Activated T-cell treated with anti-CD3 and anti-CD28 coated beads, Interleukin-2, amount 50 U/mL, for 72 hours (primary cell): Measurements from ENCODE around the gene MIGA1. TPM values are rescaled to one million over a fixed set of nuclear protein-coding genes. Genes with fewer than 3 reads are reported as not detected.
"Not testable (repeated sequence)": the region's sequence is repeated elsewhere in the genome, so short reads cannot be mapped to it uniquely, and the experiment has no call there.

ENCODE experiments used
- ATAC-seq, 2 donors: fragments of 150-1000 bp; cut with Tn5 transposase; replicated peaks in 1 of 2; 2 replicates each; pipeline ENCODE4 v1.10.0; 2021; ENCODE audit warnings: moderate library complexity in 2 of 2, mild to moderate bottlenecking in 1 of 2
- DNase-seq, 2 donors: peaks; one replicate each; pipeline ENCODE4 v3.0.0; 2021 to 2022; ENCODE audit warnings: mixed read lengths in 1 of 2
- H3K27ac Mint-ChIP-seq: one replicate; pipeline ENCODE4 v1.8.0; 2022; ENCODE audit warnings: mild to moderate bottlenecking, moderate library complexity, mixed read lengths
- H3K27me3 Mint-ChIP-seq: one replicate; pipeline ENCODE4 v1.8.0; 2022; ENCODE audit warnings: low read depth, mixed read lengths
- H3K36me3 Mint-ChIP-seq, 2 donors: one replicate each; pipeline ENCODE4 v1.8.0; 2022; ENCODE audit warnings: mixed read lengths in 2 of 2, mild to moderate bottlenecking in 1 of 2; ENCODE audit not compliant: insufficient read depth in 2 of 2
- H3K4me1 Mint-ChIP-seq: one replicate; pipeline ENCODE4 v1.8.0; 2022; ENCODE audit warnings: low read depth, mixed read lengths
- H3K4me3 Mint-ChIP-seq, 2 donors: one replicate each; pipeline ENCODE4 v1.8.0; 2022; ENCODE audit warnings: mild to moderate bottlenecking in 2 of 2, mixed read lengths in 2 of 2, moderate library complexity in 2 of 2
- H3K9me3 Mint-ChIP-seq, 2 donors: one replicate each; pipeline ENCODE4 v1.8.0; 2022; ENCODE audit warnings: mixed read lengths in 2 of 2
- total RNA-seq, 2 donors: library from RNA; stranded (reverse); gene quantifications; one replicate each; pipeline ENCODE4 v1.2.3, GENCODE V29; 2022

Gene MIGA1
- total RNA-seq, 2 donors from 2014 or later, result 11.9 to 12.4 TPM

DNA sequence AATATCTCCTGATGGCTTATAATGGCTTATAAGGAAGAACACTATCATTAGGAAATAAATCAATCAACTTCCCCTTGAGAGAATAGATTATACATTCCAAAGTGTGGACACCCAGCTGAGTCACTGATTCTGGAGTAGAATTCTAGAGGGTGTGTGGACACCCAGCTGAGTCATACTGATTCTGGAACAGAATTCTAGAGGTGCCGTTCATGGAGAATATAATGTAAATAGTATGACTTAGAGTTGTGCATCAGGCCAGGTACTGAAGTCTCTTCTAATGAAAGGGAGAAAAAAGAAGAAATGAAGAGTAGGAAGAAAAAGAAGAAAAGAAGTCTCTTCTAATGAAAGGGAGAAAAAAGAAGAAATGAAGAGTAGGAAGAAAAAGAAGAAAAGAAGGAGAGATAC is 17.4 kb upstream of the MIGA1 start:
- Mint-ChIP-seq H3K36me3 (peaks cover 0 to 4% of the 10 kb centered on the region in 2 donors), H3K4me1 (peaks cover 12% of the 10 kb centered on the region), H3K9me3 (no peaks in the 10 kb centered on the region), H3K27me3 (no peaks in the 10 kb centered on the region), H3K27ac (peak overlapping the region; percentile 83), H3K4me3 (no peak overlapping the region)
- DNase-seq (no peak), ATAC-seq (no peak)

- Mint-ChIP-seq H3K36me3 (no peaks in the 10 kb centered on the region), H3K4me3 (no peak overlapping the region), H3K27me3 (no peaks in the 10 kb centered on the region), H3K27ac (no peak overlapping the region), H3K4me1 (peaks cover 9% of the 10 kb centered on the region), H3K9me3 (no peaks in the 10 kb centered on the region)
- peak in 1 of 2 donors; percentile 38 for ATAC-seq
- DNase-seq, result no peak
These were observed 11.4 kb upstream of the MIGA1 start for GRCh38 chr1:77768006-77768405.

GRCh38 chr1:77776007-77776700 is 3.3 kb upstream of the MIGA1 start:
- ATAC-seq (no peak), DNase-seq (no peak)
- Mint-ChIP-seq H3K27ac (no peak overlapping the region), H3K36me3 (peaks cover 0 to 3% of the 10 kb centered on the region in 2 donors), H3K9me3 (no peaks in the 10 kb centered on the region), H3K4me1 (peaks cover 21% of the 10 kb centered on the region), H3K27me3 (no peaks in the 10 kb centered on the region), H3K4me3 (no peak overlapping the region)

DNA sequence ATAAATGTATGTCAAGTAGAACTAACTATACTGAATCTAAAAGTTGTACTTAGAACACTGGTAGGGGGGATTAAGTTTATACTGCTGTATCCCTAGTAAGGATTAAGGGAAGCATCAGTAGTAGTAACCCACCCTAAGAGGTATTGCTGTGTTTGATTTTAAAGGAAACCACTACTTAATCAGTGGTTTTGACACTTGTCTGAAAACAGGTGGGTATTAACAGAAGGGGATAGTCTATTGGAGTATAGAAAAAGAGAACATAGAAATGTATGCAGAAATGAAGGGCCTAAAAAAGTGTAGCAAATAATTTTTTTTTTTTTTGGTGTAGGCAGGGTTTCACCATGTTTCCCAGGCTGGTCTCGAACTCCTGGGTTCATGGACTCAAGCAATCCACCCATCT is 2.2 kb downstream of the MIGA1 start:
- DNase-seq, result no peak
- Mint-ChIP-seq H3K36me3 (peaks cover 13 to 28% of the 10 kb centered on the region in 2 donors), H3K27me3 (no peaks in the 10 kb centered on the region), H3K4me1 (peaks cover 42% of the 10 kb centered on the region), H3K27ac (peak overlapping the region; percentile 14), H3K9me3 (peaks cover 2% of the 10 kb centered on the region in 2 donors), H3K4me3 (peak overlapping the region; percentile 19 to 20)
- ATAC-seq, result no peak

- DNase-seq, result no peak
- Mint-ChIP-seq H3K9me3 (peaks cover 2% of the 10 kb centered on the region in 2 donors), H3K4me3 (no peak overlapping the region), H3K4me1 (peaks cover 42% of the 10 kb centered on the region), H3K36me3 (peaks cover 17 to 38% of the 10 kb centered on the region in 2 donors), H3K27ac (peak overlapping the region; percentile 15), H3K27me3 (no peaks in the 10 kb centered on the region)
- ATAC-seq, result no peak
These were observed 3.7 kb downstream of the MIGA1 start for GRCh38 chr1:77783141-77783540.

GRCh38 chr1:77786093-77786741 is 6.8 kb downstream of the MIGA1 start:
- H3K27me3 Mint-ChIP-seq, DNase-seq, H3K27ac Mint-ChIP-seq, H3K9me3 Mint-ChIP-seq, ATAC-seq, H3K4me3 Mint-ChIP-seq: not testable (repeated sequence)
- Mint-ChIP-seq H3K36me3 (peaks cover 25 to 47% of the 10 kb centered on the region in 2 donors), H3K4me1 (peaks cover 21% of the 10 kb centered on the region)

DNA sequence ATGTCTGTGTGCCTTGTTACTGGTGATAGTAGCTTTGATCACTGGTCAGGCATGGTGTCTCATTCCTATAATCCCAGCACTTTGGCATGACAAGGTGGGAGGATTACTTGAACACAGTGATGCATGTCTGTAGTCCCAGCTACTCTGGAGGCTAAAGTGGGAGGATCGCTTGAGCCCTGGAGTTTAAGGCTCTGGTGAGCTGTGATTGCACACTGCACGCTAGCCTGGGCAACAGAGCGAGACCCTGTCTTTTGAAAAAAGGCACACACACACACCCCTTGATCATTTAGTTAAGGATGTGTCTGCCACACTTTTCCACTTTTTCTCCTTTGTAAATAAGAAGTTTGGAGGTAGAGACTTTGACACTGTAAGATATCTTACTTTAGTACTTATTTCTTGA is 15.1 kb downstream of the MIGA1 start:
- no peaks in the 10 kb centered on the region for H3K27me3 Mint-ChIP-seq
- ATAC-seq (no peak), DNase-seq (no peak)
- H3K36me3 Mint-ChIP-seq, result peaks cover 2 to 5% of the 10 kb centered on the region in 2 donors
- H3K27ac Mint-ChIP-seq, result no peak overlapping the region
- peaks cover 5% of the 10 kb centered on the region for H3K4me1 Mint-ChIP-seq
- no peak overlapping the region for H3K4me3 Mint-ChIP-seq
- no peaks in the 10 kb centered on the region for H3K9me3 Mint-ChIP-seq

GRCh38 chr1:77796695-77797405 is 17.4 kb downstream of the MIGA1 start:
- H3K36me3 Mint-ChIP-seq, result peaks cover 0 to 2% of the 10 kb centered on the region in 2 donors
- H3K27ac Mint-ChIP-seq, result no peak overlapping the region
- peaks cover 10% of the 10 kb centered on the region for H3K4me1 Mint-ChIP-seq

DNA sequence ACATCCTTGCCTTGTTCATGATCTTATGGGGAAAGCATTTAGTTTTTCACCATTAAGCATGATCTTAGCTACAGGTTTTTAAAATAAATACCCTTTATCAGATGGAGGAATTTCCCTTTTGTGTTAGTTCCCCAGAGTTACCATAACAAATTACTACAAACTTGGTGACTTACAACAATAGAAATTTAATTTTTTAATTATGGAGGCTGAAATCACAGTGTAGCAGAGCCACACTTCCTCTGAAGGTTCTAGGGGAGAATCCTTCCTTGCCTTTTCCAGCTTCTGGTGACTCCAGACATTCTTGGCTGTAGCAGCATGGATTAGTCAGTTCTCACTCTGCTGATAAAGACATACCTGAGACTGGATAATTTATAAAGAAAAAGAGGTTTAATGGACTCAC is 18.5 kb downstream of the MIGA1 start:
- DNase-seq (no peak), ATAC-seq (no peak)
- Mint-ChIP-seq H3K27ac (no peak overlapping the region), H3K9me3 (no peaks in the 10 kb centered on the region), H3K36me3 (peaks cover 0 to 2% of the 10 kb centered on the region in 2 donors), H3K4me3 (no peak overlapping the region), H3K4me1 (peaks cover 10% of the 10 kb centered on the region), H3K27me3 (no peaks in the 10 kb centered on the region)

More at GRCh38 chr1:77796695-77797405, 17.4 kb downstream of the MIGA1 start:
- ATAC-seq, result no peak
- Mint-ChIP-seq H3K27me3 (no peaks in the 10 kb centered on the region), H3K9me3 (no peaks in the 10 kb centered on the region), H3K4me3 (no peak overlapping the region)
- DNase-seq, result no peak

- Mint-ChIP-seq H3K27me3 (no peaks in the 10 kb centered on the region), H3K9me3 (no peaks in the 10 kb centered on the region), H3K4me1 (peaks cover 7% of the 10 kb centered on the region), H3K36me3 (peaks cover 6 to 12% of the 10 kb centered on the region in 2 donors), H3K4me3 (no peak overlapping the region), H3K27ac (no peak overlapping the region)
- no peak for ATAC-seq
- DNase-seq, result no peak
These were observed 22.6 kb downstream of the MIGA1 start for GRCh38 chr1:77802026-77802425.

GRCh38 chr1:77803371-77803770 is 23.9 kb downstream of the MIGA1 start:
- no peak for ATAC-seq
- Mint-ChIP-seq H3K27me3 (no peaks in the 10 kb centered on the region), H3K4me1 (peaks cover 5% of the 10 kb centered on the region), H3K27ac (no peak overlapping the region), H3K9me3 (no peaks in the 10 kb centered on the region), H3K4me3 (no peak overlapping the region), H3K36me3 (peaks cover 6 to 16% of the 10 kb centered on the region in 2 donors)
- DNase-seq, result no peak

DNA sequence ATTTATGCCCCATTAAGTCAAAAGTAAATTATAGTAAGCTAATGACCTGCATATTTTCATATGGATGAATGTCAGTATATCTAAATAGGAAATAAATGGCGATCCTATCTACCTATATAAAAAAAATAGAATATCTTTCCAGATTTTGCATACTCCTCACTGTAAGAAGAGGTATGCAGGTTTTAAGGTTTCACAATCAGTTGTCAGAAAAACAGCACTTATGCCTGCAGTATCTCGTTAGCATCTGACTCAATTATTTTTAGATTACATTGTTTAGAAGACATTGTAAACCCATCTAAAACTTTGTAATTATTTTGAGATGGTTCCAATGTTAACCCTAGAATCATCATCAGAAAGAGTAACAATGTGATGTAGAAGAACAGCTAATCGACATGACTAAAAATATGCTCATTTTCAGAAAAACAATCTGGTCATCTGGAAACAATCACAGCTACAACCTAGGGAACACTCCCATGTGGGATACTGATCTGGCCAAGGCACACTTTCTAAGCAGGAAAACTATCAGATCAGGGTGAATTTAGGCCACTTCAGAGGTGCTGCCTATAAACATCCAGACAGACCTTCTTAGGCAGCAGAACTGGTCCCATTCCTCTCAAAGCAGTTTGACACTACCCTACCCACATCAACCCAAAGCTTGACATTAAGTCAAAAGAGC is 30.5 kb downstream of the MIGA1 start:
- not testable (repeated sequence) for H3K4me1 Mint-ChIP-seq, H3K4me3 Mint-ChIP-seq, H3K27me3 Mint-ChIP-seq, DNase-seq, ATAC-seq, H3K9me3 Mint-ChIP-seq, H3K27ac Mint-ChIP-seq
- peaks cover 5 to 20% of the 10 kb centered on the region in 2 donors for H3K36me3 Mint-ChIP-seq

- H3K27ac Mint-ChIP-seq, H3K27me3 Mint-ChIP-seq, H3K9me3 Mint-ChIP-seq, DNase-seq, H3K4me1 Mint-ChIP-seq, H3K4me3 Mint-ChIP-seq: not testable (repeated sequence)
- ATAC-seq, result peak; percentile 47 to 49
- peaks cover 1 to 17% of the 10 kb centered on the region in 2 donors for H3K36me3 Mint-ChIP-seq
These were observed 32.1 kb downstream of the MIGA1 start for GRCh38 chr1:77811589-77811988.
